GM12878 (cell line): ENCODE measurements around the gene SPG21. TPM values are rescaled to one million over a fixed set of nuclear protein-coding genes. Genes with fewer than 3 reads are reported as not detected.

Experiments
- ATAC-seq: fragments of 200-7000 bp; cut with Tn5 transposase; 3 replicates; pipeline ENCODE4 v1.9.1; 2020; ENCODE audit warnings: mild to moderate bottlenecking, moderate library complexity
- BruUV-seq: library from RNA; stranded (reverse); fragments of 400-500 nt; replicated peaks from 2 replicates; lab custom pipeline; 2021; lab: Mats Ljungman, UMichigan
- CTCF ChIA-PET: fragments of 300-600 bp; sonication (Branson Sonifier 250); formaldehyde crosslinking; extraction: SDS; loops from one replicate; lab custom pipeline; 2021; ENCODE audit warnings: inconsistent platforms; lab: Yijun Ruan, JAX
- POLR2A ChIA-PET: fragments of 350-600 bp; formaldehyde crosslinking; extraction: SDS; loops from one replicate; lab custom pipeline; 2021; ENCODE audit warnings: inconsistent platforms; lab: Charles Lee
- RAD21 ChIA-PET: fragments of 300-600 bp; sonication (Branson Sonifier 250); formaldehyde crosslinking; loops from one replicate; lab custom pipeline; 2023; ENCODE audit warnings: antibody characterized with exemption; ENCODE audit not compliant: unreplicated experiment; lab: Charles Lee
- SMC1A ChIA-PET: fragments of 300-600 bp; sonication (Branson Sonifier 250); formaldehyde crosslinking; loops from one replicate; lab custom pipeline; 2023; ENCODE audit not compliant: unreplicated experiment, uncharacterized antibody; lab: Charles Lee
- DNase-seq: peaks from one replicate; pipeline ENCODE4 v3.0.0-alpha.2; 2011; ENCODE audit warnings: low read depth, low spot score
- FAIRE-seq: peaks from 3 replicates; lab custom pipeline; 2011; peaks lifted over from hg19 to GRCh38; lab: Jason Lieb, UNC
- H2AFZ ChIP-seq: 2 replicates; pipeline ENCODE4 v1.6.0; 2011; ENCODE audit warnings: low read depth, low read length, control low read depth; ENCODE audit not compliant: control insufficient read depth
- H3K27ac ChIP-seq: 2 replicates; pipeline ENCODE4 v1.5.1; 2011; ENCODE audit warnings: control low read depth; ENCODE audit not compliant: control insufficient read depth, insufficient read depth
- H3K27me3 ChIP-seq, 2 experiments: replicated peaks in 1 of 2; 2 replicates each; pipeline versions ENCODE4 v1.6.0 to v1.6.1; 2011; ENCODE audit warnings: low read length in 1 of 2; ENCODE audit not compliant: control insufficient read depth in 2 of 2, insufficient read depth in 2 of 2
- H3K36me3 ChIP-seq, 2 experiments: 2 replicates each; pipeline ENCODE4 v1.5.1; 2011; ENCODE audit warnings: low read length in 1 of 2; ENCODE audit not compliant: control insufficient read depth in 2 of 2, insufficient read depth in 2 of 2
- H3K4me1 ChIP-seq: 2 replicates; pipeline ENCODE4 v1.6.1; 2011; ENCODE audit warnings: mild to moderate bottlenecking, low read length, moderate library complexity, mixed read lengths; ENCODE audit not compliant: control insufficient read depth, insufficient read depth
- H3K4me2 ChIP-seq: 2 replicates; pipeline ENCODE4 v1.6.0; 2011; ENCODE audit warnings: control low read depth; ENCODE audit not compliant: control insufficient read depth, insufficient read depth
- H3K4me3 ChIP-seq: fragments of 200-600 bp; sonication (generic); 2 replicates; pipeline ENCODE4 v1.5.1; 2016
- H3K79me2 ChIP-seq: 2 replicates; pipeline ENCODE4 v1.6.0; 2011; ENCODE audit warnings: low read length; ENCODE audit not compliant: control insufficient read depth, insufficient read depth
- H3K9ac ChIP-seq: 2 replicates; pipeline ENCODE4 v1.8.0; 2011; ENCODE audit warnings: low read length, control low read depth, mixed read lengths; ENCODE audit not compliant: control insufficient read depth, insufficient read depth
- H3K9me3 ChIP-seq: replicated peaks from 3 replicates; pipeline ENCODE4 v1.5.1; 2011; ENCODE audit warnings: mild to moderate bottlenecking, low read length; ENCODE audit not compliant: control insufficient read depth, insufficient read depth
- H4K20me1 ChIP-seq: 2 replicates; pipeline ENCODE4 v1.6.0; 2011; ENCODE audit not compliant: control insufficient read depth, insufficient read depth
- BCL11A ChIP-seq: IDR thresholded peaks from 2 replicates; pipeline ENCODE4 v1.6.1; 2011; ENCODE audit warnings: low read depth, low read length
- CTCF ChIP-seq, 3 experiments: IDR thresholded peaks in 2 of 3; conservative IDR thresholded peaks in 1 of 3; 2 replicates each; pipeline ENCODE4 v1.5.1; 2011; ENCODE audit warnings: low read depth in 3 of 3, low read length in 3 of 3, mild to moderate bottlenecking in 3 of 3, control low read depth in 2 of 3, moderate library complexity in 2 of 3, inconsistent platforms in 1 of 3, mixed read lengths in 1 of 3; ENCODE audit not compliant: control insufficient read depth in 2 of 3, insufficient read depth in 1 of 3; ENCODE audit errors: extremely low read depth in 1 of 3
- EGR1 ChIP-seq, 2 experiments: IDR thresholded peaks; 1 replicate in 1 of 2; 2 replicates in 1 of 2; pipeline ENCODE4 v1.6.1; 2011 to 2012; ENCODE audit warnings: low read depth in 2 of 2, low read length in 2 of 2, borderline replicate concordance in 1 of 2, mild to moderate bottlenecking in 1 of 2, moderate library complexity in 1 of 2
- KDM1A ChIP-seq: fragments of 200-600 bp; sonication (generic); IDR thresholded peaks from 2 replicates; pipeline ENCODE4 v1.6.1; 2016; ENCODE audit warnings: borderline replicate concordance
- MLLT1 ChIP-seq: fragments of 450-650 bp; IDR thresholded peaks from 2 replicates; pipeline ENCODE4 v1.6.1; 2016; ENCODE audit warnings: mild to moderate bottlenecking
- NFXL1 ChIP-seq: fragments of 450-650 bp; IDR thresholded peaks from 2 replicates; pipeline ENCODE4 v1.6.1; 2017; ENCODE audit warnings: antibody characterized with exemption, mild to moderate bottlenecking, borderline replicate concordance
- RCOR1 ChIP-seq: conservative IDR thresholded peaks from 2 replicates; pipeline ENCODE4 v1.6.1; 2012; ENCODE audit warnings: low read depth, low read length, improper control_type of control experiment
- RUNX3 ChIP-seq: IDR thresholded peaks from 2 replicates; pipeline ENCODE4 v1.6.1; 2012; ENCODE audit warnings: low read length, inconsistent platforms
- SRF ChIP-seq, 2 experiments: IDR thresholded peaks; 2 replicates each; pipeline ENCODE4 v1.6.1; 2011; ENCODE audit warnings: low read depth in 2 of 2, low read length in 2 of 2, mild to moderate bottlenecking in 1 of 2, moderate library complexity in 1 of 2
- STAT3 ChIP-seq: IDR thresholded peaks from 2 replicates; pipeline ENCODE4 v1.6.1; 2011; ENCODE audit warnings: low read depth, low read length, improper control_type of control experiment
- TARDBP ChIP-seq: IDR thresholded peaks from 2 replicates; pipeline ENCODE4 v1.6.1; 2016; ENCODE audit warnings: borderline replicate concordance
- TBL1XR1 ChIP-seq: IDR thresholded peaks from 2 replicates; pipeline ENCODE4 v1.6.1; 2012; ENCODE audit warnings: low read depth, low read length, improper control_type of control experiment
- TCF12 ChIP-seq: IDR thresholded peaks from 2 replicates; pipeline ENCODE4 v1.6.1; 2011; ENCODE audit warnings: low read depth, mild to moderate bottlenecking, low read length
- WRNIP1 ChIP-seq: IDR thresholded peaks from 2 replicates; pipeline ENCODE4 v1.6.1; 2011; ENCODE audit warnings: low read depth, low read length, improper control_type of control experiment, borderline replicate concordance
- WGBS: methylation state at CpG from one replicate; pipeline ENCODE4 v1.1.6; 2016; ENCODE audit warnings: low lambda C conversion rate; ENCODE audit not compliant: insufficient replicate concordance, insufficient coverage; ENCODE audit errors: missing lambda C conversion rate; 5-methylcytosine and 5-hydroxymethylcytosine counted together
- in situ Hi-C: fragments of 300-500 bp; cut with MboI; formaldehyde crosslinking; loops from 9 replicates; pipeline ENCODE4 v1.14.3; 2018; ENCODE audit warnings: mixed read lengths
- intact Hi-C: fragments of 100-400 bp; cut with micrococcal nuclease; formaldehyde crosslinking; loops from one replicate; pipeline ENCODE4 v1.14.2; 2022; ENCODE audit not compliant: unreplicated experiment
- polyA plus RNA-seq, 11 experiments: library from polyadenylated mRNA; depleted of rRNA in 4 of 11; unstranded in 6 of 11; stranded (reverse) in 5 of 11; fragments of >200 nt; fragmentation: Nextera tagmentation in 4 of 11; fragmentation: Illumina TruSeq in 1 of 11; extraction: Ambion mirVana in 4 of 11; extraction: Trizol in 1 of 11; gene quantifications; 1 replicate in 1 of 11; 2 replicates in 10 of 11; pipeline versions ENCODE4 v1.2.1 to v1.2.3, GENCODE V29; 2011 to 2016; ENCODE audit warnings: inconsistent platforms in 2 of 11, missing spikeins in 2 of 11, low read depth in 1 of 11
- total RNA-seq, 4 experiments: library from RNA; depleted of rRNA in 3 of 4; stranded (reverse); fragments of >200 nt in 3 of 4; fragmentation: Illumina TruSeq in 1 of 4; extraction: Trizol in 1 of 4; gene quantifications; 2 replicates each; pipeline versions ENCODE4 v1.2.1 to v1.2.3, GENCODE V29; 2013 to 2021
- TF ChIP-seq, protein P1 (sequence below): fragments of 150-350 bp; IDR thresholded peaks from 2 replicates; pipeline ENCODE4 v1.6.1; 2016; ENCODE audit warnings: low read depth, low read length

The SPG21 gene
- total and polyA plus RNA-seq, 10 of the 15 experiments (the other 5 are each of a cell fraction or from before 2014, with no cell fraction given): 25.5 to 116 (median 68.0) TPM

DNA sequence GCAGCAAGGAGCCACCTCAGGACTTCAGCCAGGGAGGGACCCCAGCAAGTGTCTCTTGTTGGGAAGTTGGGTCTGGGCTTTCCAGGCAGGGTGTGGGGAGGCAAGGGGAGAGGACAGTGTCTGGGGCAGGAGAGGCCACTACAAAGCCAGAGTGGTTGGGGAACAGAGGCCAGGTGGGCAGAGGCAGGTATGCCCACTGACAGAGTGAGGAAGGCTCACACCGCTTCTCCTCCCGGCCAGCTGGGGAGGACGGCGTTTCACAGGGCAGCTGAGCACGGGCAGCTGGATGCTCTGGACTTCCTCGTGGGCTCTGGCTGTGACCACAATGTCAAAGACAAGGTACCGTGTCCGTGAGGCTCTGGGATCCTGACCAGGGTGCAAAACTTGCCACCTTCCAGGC lies 63.1 kb downstream of the SPG21 start:
- no peaks in the 10 kb centered on the region for H3K9me3 ChIP-seq
- RAD21 ChIA-PET: no interaction called here
- WGBS: 95% methylated on average over 8 of the region's 8 CpGs
- POLR2A ChIA-PET: no interaction called here
- intact Hi-C loops (no loop called here), in situ Hi-C loops (no loop called here)
- no peak overlapping the region for H3K27ac ChIP-seq
- no peaks in the 10 kb centered on the region for H3K27me3 ChIP-seq
- H3K4me2 ChIP-seq: no peak overlapping the region
- ATAC-seq (no peak), FAIRE-seq (no peak), DNase-seq (no peak)
- no peak overlapping the region for H2AFZ ChIP-seq
- SMC1A ChIA-PET: no interaction called here
- H3K4me1 ChIP-seq: peaks cover 38% of the 10 kb centered on the region
- no peaks in the 10 kb centered on the region for H3K79me2 ChIP-seq
- H3K4me3 ChIP-seq: no peak overlapping the region
- no TSS peak for BruUV-seq
- H3K36me3 ChIP-seq: no peaks in the 10 kb centered on the region
- no peaks in the 10 kb centered on the region for H4K20me1 ChIP-seq
- TF ChIP-seq MLLT1: no peak
- TF ChIP-seq TCF12: no peak
- no peak for TF ChIP-seq SRF (IDR thresholded peaks at IDR 0.05; ENCODE audit: low read depth in 2 of 2, low read length in 2 of 2)
- no peak for TF ChIP-seq RUNX3
- no peak for TF ChIP-seq KDM1A
- no peak for TF ChIP-seq TARDBP
- no peak for TF ChIP-seq RCOR1
- TF ChIP-seq EGR1 (IDR thresholded peaks at IDR 0.05; ENCODE audit: borderline replicate concordance in 1 of 2, low read depth in 2 of 2, low read length in 2 of 2): no peak
- TF ChIP-seq TBL1XR1: no peak
- no peak for TF ChIP-seq BCL11A
- no peak for TF ChIP-seq NFXL1
- TF ChIP-seq, protein P1, sequence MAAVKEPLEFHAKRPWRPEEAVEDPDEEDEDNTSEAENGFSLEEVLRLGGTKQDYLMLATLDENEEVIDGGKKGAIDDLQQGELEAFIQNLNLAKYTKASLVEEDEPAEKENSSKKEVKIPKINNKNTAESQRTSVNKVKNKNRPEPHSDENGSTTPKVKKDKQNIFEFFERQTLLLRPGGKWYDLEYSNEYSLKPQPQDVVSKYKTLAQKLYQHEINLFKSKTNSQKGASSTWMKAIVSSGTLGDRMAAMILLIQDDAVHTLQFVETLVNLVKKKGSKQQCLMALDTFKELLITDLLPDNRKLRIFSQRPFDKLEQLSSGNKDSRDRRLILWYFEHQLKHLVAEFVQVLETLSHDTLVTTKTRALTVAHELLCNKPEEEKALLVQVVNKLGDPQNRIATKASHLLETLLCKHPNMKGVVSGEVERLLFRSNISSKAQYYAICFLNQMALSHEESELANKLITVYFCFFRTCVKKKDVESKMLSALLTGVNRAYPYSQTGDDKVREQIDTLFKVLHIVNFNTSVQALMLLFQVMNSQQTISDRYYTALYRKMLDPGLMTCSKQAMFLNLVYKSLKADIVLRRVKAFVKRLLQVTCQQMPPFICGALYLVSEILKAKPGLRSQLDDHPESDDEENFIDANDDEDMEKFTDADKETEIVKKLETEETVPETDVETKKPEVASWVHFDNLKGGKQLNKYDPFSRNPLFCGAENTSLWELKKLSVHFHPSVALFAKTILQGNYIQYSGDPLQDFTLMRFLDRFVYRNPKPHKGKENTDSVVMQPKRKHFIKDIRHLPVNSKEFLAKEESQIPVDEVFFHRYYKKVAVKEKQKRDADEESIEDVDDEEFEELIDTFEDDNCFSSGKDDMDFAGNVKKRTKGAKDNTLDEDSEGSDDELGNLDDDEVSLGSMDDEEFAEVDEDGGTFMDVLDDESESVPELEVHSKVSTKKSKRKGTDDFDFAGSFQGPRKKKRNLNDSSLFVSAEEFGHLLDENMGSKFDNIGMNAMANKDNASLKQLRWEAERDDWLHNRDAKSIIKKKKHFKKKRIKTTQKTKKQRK: no peak
- TF ChIP-seq WRNIP1: no peak
- no peak for TF ChIP-seq CTCF (IDR thresholded peaks at IDR 0.05 in 2 of 3, conservative IDR thresholded peaks at IDR 0.05 in 1 of 3; ENCODE audit: control insufficient read depth in 2 of 3, extremely low read depth in 1 of 3, insufficient read depth in 1 of 3, low read depth in 3 of 3, low read length in 3 of 3)
- no peak for TF ChIP-seq STAT3
- H3K9ac ChIP-seq: no peak overlapping the region
- CTCF ChIA-PET: no interaction called here
